ENCODE measurements around the gene MPHOSPH10. TPM values are rescaled to one million over a fixed set of nuclear protein-coding genes. Genes with fewer than 3 reads are reported as not detected.

Gene MPHOSPH10
- polyA plus RNA-seq (2012; rRNA removed): 8.7 and 9.2 TPM in 2 replicates
- polyA plus RNA-seq (2012; cell fraction: cytosol; rRNA removed): 10.5 and 17.7 TPM in 2 replicates
- 7.6 and 12.6 TPM in 2 replicates for polyA plus RNA-seq (2012; cell fraction: nucleus; rRNA removed)

- Histone ChIP-seq H3F3A (replicated peaks; ENCODE audit: insufficient read depth) (peaks cover 13% of the 10 kb centered on the region), H3K4me3 (ENCODE audit: low read depth in 2 of 2, low read length in 1 of 2) (peak within 1 kb of the TSS; percentile 90 to 99), H3K4me1 (ENCODE audit: control insufficient read depth in 1 of 2, insufficient read depth in 2 of 2, low read depth in 1 of 2, low read length in 1 of 2) (peaks cover 4 to 11% of the 10 kb centered on the region in 2 experiments; a peak in 2 of 4 replicates), H3K27me3 (ENCODE audit: insufficient read depth) (no peaks in the 10 kb centered on the region), H3K9ac (peak within 1 kb of the TSS; percentile 75), H3K9me2 (no peaks in the 10 kb centered on the region), H3K36me3 (replicated peaks in 1 of 2; ENCODE audit: control insufficient read depth in 1 of 2, insufficient read depth in 2 of 2, low read length in 1 of 2) (peaks cover 25 to 34% of the 10 kb centered on the region in 2 experiments), H3K27ac (ENCODE audit: low read depth in 2 of 2, low read length in 1 of 2) (peak within 1 kb of the TSS; percentile 85 to 93), H3K4me2 (peak within 1 kb of the TSS; percentile 88), H2AFZ (ENCODE audit: low read depth) (peak within 1 kb of the TSS; percentile 90), H3K79me2 (ENCODE audit: insufficient read depth) (peaks cover 72% of the 10 kb centered on the region), H3K9me3 (no peaks in the 10 kb centered on the region), H4K20me1 (ENCODE audit: insufficient read depth) (peaks cover 6% of the 10 kb centered on the region)
- POLR2A ChIA-PET: interaction anchor here (0.6 to 1.4 kb wide), 4 partner anchors 8 to 64 kb away, joined by 3 to 7 read pairs (median 5); partner anchors contain the start of gene NAGK
- CTCF ChIA-PET: interaction anchor here (0.8 to 1.5 kb wide), 9 partner anchors 9 to 734 kb away, joined by 3 to 4 read pairs (median 3); no protein-coding TSS in a partner anchor
- DNase-seq: peak; percentile 91
- under 1% methylated on average over 61 of the region's 67 CpGs for WGBS (ENCODE audit: low lambda C conversion rate)
- TF ChIP-seq POLR2AphosphoS5 (IDR thresholded peaks at IDR 0.05; ENCODE audit: low read depth, low read length) (peak; percentile 75), MEF2A (IDR thresholded peaks at IDR 0.05; ENCODE audit: borderline replicate concordance, low read depth) (no peak; the same call in 1 of the 2 replicates), TEAD4 (IDR thresholded peaks at IDR 0.05; ENCODE audit: borderline replicate concordance, insufficient read depth) (no peak), TAF1 (IDR thresholded peaks at IDR 0.05; ENCODE audit: borderline replicate concordance, low read depth, low read length) (peak; percentile 95), RXRA (IDR thresholded peaks at IDR 0.05; ENCODE audit: borderline replicate concordance, low read depth) (no peak), ELF1 (IDR thresholded peaks at IDR 0.05) (peak; percentile 63), NRF1 (IDR thresholded peaks at IDR 0.05; ENCODE audit: low read depth, low read length) (no peak), MXI1 (IDR thresholded peaks at IDR 0.05; ENCODE audit: low read depth, low read length) (peak; percentile 98), SIN3A (IDR thresholded peaks at IDR 0.05; ENCODE audit: borderline replicate concordance, low read depth, low read length) (peak; percentile 97), RCOR1 (IDR thresholded peaks at IDR 0.05; ENCODE audit: low read length) (no peak), YY1 (IDR thresholded peaks at IDR 0.05; ENCODE audit: low read depth) (peak; percentile 88), FOXJ3 (CRISPR knock-in tag; IDR thresholded peaks at IDR 0.05) (0 out of 2 replicates have a peak, but pooled peaks have one; percentile 51), SMC3 (IDR thresholded peaks at IDR 0.05; ENCODE audit: low read depth, low read length) (no peak), NFIC (IDR thresholded peaks at IDR 0.05; ENCODE audit: borderline replicate concordance) (no peak), FOSL2 (IDR thresholded peaks at IDR 0.05; ENCODE audit: borderline replicate concordance, low read depth) (no peak), EP300 (IDR thresholded peaks at IDR 0.05; ENCODE audit: borderline replicate concordance in 1 of 2, low read depth in 1 of 2, low read length in 1 of 2) (peak in 1 of 2 experiments; percentile 20; a peak in 1 of 4 replicates), REST (IDR thresholded peaks at IDR 0.05; ENCODE audit: low read depth, low read length) (peak; percentile 90), CHD2 (IDR thresholded peaks at IDR 0.05; ENCODE audit: low read length, partially characterized antibody) (peak; percentile 81), FOXM1 (IDR thresholded peaks at IDR 0.05; ENCODE audit: low read depth) (no peak), PBX3 (IDR thresholded peaks at IDR 0.05) (no peak), CTCF (IDR thresholded peaks at IDR 0.05) (no peak), TCF12 (IDR thresholded peaks at IDR 0.05) (peak; percentile 23; the same call in 1 of the 2 replicates), GABPA (IDR thresholded peaks at IDR 0.05; ENCODE audit: low read depth) (peak; percentile 97), JUND (IDR thresholded peaks at IDR 0.05) (no peak), EZH2phosphoT487 (IDR thresholded peaks at IDR 0.05; ENCODE audit: borderline replicate concordance, low read depth) (no peak), USF2 (IDR thresholded peaks at IDR 0.05; ENCODE audit: borderline replicate concordance, low read depth, low read length) (no peak)
These were observed at the start of gene MPHOSPH10, which contains the start of gene MCEE for GRCh38 chr2:71130152-71130904. Gene MPHOSPH10, plus strand, starts transcription at chr2:71130634. Its CDS starts 32 bp downstream, at chr2:71130666. Gene MCEE, minus strand, starts transcription at chr2:71130229. Its CDS starts 10 bp downstream, at chr2:71130219.

Data from SK-N-SH (cell line).